KOPT-K1 (cell line): Measurements from ENCODE around the gene AGFG2.
"Not testable (repeated sequence)": the region's sequence is repeated elsewhere in the genome, so short reads cannot be mapped to it uniquely, and the experiment has no call there.

ENCODE experiments used
- H3K27ac ChIP-seq: fragments of 200-600 bp; sonication (generic); 2 replicates; pipeline ENCODE4 v1.5.1; 2016; ENCODE audit warnings: antibody characterized with exemption, mild to moderate bottlenecking, low read depth, low read length; ENCODE audit not compliant: poor library complexity, severe bottlenecking
- H3K36me3 ChIP-seq: fragments of 200-600 bp; sonication (generic); 2 replicates; pipeline ENCODE4 v1.5.1; 2017; ENCODE audit warnings: antibody characterized with exemption, mild to moderate bottlenecking, low read length, moderate library complexity; ENCODE audit not compliant: insufficient read depth
- H3K9me3 ChIP-seq: fragments of 200-600 bp; sonication (generic); 2 replicates; pipeline ENCODE4 v1.5.1; 2017; ENCODE audit warnings: antibody characterized with exemption, low read length, mild to moderate bottlenecking; ENCODE audit not compliant: insufficient read depth, poor library complexity, severe bottlenecking

AGFG2 gene, protein sequence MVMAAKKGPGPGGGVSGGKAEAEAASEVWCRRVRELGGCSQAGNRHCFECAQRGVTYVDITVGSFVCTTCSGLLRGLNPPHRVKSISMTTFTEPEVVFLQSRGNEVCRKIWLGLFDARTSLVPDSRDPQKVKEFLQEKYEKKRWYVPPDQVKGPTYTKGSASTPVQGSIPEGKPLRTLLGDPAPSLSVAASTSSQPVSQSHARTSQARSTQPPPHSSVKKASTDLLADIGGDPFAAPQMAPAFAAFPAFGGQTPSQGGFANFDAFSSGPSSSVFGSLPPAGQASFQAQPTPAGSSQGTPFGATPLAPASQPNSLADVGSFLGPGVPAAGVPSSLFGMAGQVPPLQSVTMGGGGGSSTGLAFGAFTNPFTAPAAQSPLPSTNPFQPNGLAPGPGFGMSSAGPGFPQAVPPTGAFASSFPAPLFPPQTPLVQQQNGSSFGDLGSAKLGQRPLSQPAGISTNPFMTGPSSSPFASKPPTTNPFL

GRCh38 chr7:100538654-100539435 lies at the start of gene AGFG2:
TSS of gene AGFG2 (plus strand) at chr7:100539203. CDS start at chr7:100539347, 144 bp downstream.
- no peaks in the 10 kb centered on the region for H3K9me3 ChIP-seq
- peak within 1 kb of the TSS; percentile 57 for H3K27ac ChIP-seq
- no peaks in the 10 kb centered on the region for H3K36me3 ChIP-seq

DNA sequence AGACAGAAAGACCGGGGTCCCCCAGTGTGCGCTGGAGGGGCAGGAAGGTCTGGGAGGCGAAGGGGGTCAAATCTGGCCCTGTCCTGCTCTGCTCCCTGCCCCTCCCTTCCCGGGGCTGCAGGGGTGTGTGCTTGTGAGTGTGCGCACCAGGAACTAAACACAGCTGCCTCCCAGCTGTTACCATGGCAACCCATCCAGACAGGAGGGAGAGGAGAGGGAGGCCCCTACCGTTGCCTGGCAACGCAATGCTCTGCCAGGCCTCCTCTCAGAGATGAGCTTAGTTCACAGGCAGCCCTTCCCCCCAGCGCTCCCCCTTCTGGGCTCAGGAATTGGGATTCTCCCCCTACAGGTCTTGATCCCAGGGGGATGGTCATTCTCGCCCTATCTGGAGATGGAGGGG lies 49.2 kb upstream of the AGFG2 start:
- no peaks in the 10 kb centered on the region for H3K9me3 ChIP-seq
- no peaks in the 10 kb centered on the region for H3K36me3 ChIP-seq
- H3K27ac ChIP-seq, result no peak overlapping the region

DNA sequence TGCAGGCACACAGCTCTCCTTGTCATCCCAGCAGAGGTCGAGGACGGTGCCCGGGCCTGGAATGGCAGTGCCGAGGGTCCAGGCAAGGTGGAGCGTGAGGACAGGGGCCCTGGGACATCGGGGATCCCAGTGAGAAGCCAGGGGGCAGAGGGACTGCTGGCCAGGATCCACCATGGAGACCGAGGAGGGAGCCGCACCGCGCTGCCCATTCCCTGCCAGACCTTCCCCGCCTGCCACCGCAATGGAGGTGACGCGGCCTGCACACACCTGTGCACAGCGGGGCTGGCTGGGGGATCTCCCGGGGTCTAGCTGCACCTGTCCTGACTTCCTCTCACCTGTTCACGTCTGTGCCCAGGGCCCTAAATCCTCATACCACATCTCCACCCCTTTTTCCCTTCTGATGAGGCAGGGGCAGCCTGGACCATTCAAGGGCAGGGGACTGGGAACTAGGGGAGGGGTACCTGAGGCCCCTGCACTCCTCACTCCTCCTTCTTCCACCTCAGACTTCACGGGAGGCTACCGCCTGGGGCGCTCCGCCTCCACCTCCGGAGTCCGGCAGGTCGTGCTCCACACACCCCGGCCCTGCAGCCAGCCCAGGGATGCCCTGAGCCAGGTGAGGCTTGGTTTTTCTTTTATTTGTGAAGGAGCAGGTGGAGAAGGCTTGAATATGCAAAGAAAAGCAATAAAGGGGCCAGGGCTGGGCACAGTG lies 48.4 kb upstream of the AGFG2 start:
- H3K36me3 ChIP-seq, result no peaks in the 10 kb centered on the region
- no peak overlapping the region for H3K27ac ChIP-seq
- H3K9me3 ChIP-seq, result no peaks in the 10 kb centered on the region

DNA sequence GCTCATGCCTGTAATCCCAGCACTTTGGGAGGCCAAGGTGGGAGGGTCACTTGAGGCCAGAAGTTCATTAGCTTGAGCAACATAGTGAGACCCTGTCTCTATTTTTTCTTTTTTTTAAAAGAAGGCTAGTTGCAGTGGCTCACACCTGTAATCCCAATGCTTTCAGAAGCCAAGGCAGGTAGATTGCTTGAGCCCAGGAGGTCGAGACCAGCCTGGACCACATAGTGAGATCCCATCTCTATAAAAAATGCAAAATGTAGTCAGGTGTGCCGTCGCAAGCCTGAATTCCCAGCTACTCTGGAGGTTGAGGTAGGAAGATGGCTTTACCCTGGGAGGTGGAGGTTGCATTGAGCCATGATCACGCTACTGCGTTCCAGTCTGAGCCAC lies 47.8 kb upstream of the AGFG2 start:
- Histone ChIP-seq H3K9me3 (no peaks in the 10 kb centered on the region), H3K36me3 (no peaks in the 10 kb centered on the region), H3K27ac (no peak overlapping the region)

- Histone ChIP-seq H3K27ac (no peak overlapping the region), H3K9me3 (no peaks in the 10 kb centered on the region), H3K36me3 (no peaks in the 10 kb centered on the region)
Observed at GRCh38 chr7:100492738-100493475, 46.1 kb upstream of the AGFG2 start.

GRCh38 chr7:100493476-100494264 lies 45.3 kb upstream of the AGFG2 start:
- no peaks in the 10 kb centered on the region for H3K36me3 ChIP-seq
- no peak overlapping the region for H3K27ac ChIP-seq
- H3K9me3 ChIP-seq, result no peaks in the 10 kb centered on the region

DNA sequence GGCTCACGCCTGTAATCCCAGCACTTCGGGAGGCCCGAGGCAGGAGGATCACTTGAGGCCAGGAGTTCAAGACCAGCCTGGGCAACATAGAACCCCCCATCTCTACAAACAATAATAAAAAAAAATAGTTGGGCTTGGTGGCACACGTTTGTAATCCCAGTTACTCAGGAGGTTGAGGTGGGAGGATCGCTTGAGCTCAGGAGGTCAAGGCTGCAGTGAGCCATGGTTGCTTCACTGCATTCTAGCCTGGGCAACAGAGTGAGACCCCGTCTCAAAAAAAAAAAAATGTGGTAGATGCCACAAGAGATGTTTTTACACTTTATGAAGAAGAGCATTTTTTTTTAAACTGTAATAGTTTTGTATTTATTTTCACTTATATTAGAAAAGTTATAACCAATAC lies 42.5 kb upstream of the AGFG2 start:
- no peaks in the 10 kb centered on the region for H3K36me3 ChIP-seq
- no peaks in the 10 kb centered on the region for H3K9me3 ChIP-seq

GRCh38 chr7:100500743-100501142 lies 38.3 kb upstream of the AGFG2 start:
- H3K9me3 ChIP-seq, H3K36me3 ChIP-seq, H3K27ac ChIP-seq: not testable (repeated sequence)

More for the DNA sequence above, 42.5 kb upstream of the AGFG2 start:
- H3K27ac ChIP-seq, result no peak overlapping the region

DNA sequence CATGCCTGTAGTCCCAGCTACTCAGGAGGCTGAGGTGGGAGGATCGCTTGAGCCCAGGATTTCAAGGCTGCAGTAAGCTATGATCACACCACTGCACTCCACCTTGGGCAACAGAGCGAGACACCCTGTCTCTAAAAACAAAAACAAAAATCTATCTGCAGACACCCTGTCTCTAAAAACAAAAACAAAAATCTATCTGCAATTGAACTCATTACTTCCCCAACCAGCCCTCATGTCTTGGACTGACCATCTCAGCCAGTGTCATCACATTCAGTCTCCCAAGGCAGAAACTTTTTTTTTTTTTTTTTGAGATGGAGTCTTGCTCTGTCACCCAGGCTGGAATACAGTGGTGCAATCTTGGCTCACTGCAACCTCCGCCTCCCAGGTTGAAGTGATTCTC lies 35.0 kb upstream of the AGFG2 start:
- H3K9me3 ChIP-seq, H3K36me3 ChIP-seq, H3K27ac ChIP-seq: not testable (repeated sequence)

DNA sequence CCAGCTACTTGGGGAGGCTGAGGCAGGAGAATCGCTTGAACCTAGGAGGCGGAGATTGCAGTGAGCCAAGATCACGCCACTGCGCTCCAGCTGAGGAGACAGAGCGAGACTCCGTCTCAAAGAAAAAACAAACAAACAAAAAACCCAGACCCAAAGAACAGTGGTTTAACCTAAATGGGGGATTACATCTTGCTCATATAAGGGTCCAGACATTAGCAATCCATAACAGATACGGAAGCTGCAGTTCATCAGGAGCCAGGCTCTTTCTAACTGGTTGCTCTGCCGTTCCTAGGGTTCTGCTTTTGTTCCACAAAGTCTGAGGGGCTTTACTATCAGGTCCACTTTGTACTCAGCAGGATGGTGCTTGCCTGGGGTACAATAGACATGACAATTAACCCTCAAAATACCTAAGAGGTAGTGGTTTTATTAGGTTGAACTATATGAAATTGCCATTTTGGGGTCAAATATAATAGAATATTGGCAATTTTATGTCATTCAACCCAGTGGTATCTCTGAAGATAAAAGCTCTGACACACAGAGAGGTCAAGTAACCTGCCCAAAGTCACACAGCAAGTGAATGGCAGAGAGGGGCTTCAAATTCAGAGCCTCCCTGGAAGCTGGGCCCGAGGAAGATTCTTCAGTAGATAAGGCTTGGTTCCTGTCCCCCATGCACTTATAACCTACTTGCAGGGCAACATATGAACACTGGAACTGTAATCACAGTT lies 34.0 kb upstream of the AGFG2 start:
- Histone ChIP-seq H3K36me3 (no peaks in the 10 kb centered on the region), H3K27ac (no peak overlapping the region), H3K9me3 (no peaks in the 10 kb centered on the region)

DNA sequence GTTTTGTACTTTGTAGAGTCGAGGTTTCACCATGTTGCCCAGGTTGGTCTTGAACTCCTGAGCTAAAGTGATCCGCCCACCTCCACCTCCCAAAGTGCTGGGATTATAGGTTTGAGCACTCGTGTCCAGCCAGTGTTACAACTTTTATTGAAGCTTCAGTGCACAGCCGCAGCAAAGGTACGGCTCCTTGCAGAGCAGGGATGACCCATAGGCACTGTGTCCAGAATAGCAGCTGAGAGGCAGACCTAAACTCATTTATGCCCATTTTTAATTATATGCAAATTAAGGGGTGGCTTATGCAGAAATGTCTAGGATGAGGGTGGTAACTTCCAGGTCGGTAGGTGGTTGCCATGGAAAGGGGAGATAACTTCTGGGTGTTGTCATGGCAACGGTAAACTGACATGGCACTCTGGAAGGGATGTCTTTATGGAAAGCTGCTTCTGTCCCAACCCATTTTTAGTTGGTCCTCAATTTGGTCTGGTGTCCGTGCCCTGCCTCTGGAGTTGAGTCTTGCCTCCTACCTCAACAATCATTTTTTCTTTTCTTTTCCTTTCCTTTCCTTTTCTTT lies 32.6 kb upstream of the AGFG2 start:
- no peak overlapping the region for H3K27ac ChIP-seq
- H3K9me3 ChIP-seq, result no peaks in the 10 kb centered on the region
- H3K36me3 ChIP-seq, result no peaks in the 10 kb centered on the region

DNA sequence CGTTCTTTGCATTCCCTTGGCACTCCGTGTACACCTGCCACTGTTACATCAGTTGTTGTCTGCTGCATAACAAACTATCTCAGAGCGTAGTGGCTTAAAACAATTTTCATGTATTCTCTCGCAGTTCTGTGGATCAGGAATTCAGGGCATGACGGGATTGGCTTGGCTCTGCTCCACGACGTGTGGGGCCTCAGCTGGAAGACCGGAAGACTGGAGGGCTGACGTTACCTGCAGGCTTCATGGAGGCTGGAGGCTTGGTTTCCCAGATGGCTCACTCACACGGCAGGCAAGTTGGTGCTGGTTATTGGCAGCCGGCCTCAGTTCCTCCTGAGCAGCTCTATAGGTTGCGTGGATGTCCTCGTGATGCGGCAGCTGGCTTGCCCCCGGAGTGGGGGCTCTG lies 29.8 kb upstream of the AGFG2 start:
- Histone ChIP-seq H3K9me3 (no peaks in the 10 kb centered on the region), H3K36me3 (no peaks in the 10 kb centered on the region), H3K27ac (no peak overlapping the region)

DNA sequence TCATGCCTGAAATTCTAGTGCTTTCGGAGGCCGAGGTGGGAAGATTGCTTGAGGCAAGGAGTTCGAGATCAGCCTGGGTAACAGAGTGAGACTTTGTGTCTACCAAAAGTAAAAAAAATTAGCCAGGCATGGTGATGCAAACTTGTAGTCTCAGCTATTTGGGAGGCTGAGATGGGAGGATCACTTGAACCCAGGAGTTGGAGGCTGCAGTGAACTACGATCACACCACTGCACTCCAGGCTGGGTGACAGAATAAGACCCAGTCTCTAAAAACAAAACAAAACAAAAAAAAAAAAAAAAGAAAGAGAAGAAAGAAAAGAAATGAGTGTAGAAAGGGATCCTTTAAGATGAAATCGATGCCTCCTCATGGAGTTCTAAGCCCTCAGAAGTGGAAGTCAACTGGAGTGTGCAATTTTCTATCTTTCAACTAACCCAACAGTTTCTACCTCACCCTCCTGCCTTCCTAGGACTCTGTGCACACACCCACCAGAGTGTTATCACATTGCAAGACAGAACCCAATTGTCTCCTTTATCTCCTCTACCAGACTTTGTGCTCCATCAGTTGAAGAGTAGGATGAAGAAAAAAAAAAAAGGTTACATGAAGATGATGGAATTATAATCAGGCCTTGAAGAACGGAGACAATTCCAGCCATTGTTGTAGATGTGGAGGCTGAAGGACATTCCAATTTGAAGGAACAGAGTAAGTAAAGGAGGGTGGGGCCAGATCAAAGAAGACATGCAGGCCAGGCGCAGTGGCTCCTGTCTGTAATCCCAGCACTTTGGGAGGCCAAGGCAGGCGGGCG lies 28.4 kb upstream of the AGFG2 start:
- Histone ChIP-seq H3K27ac (no peak overlapping the region), H3K36me3 (no peaks in the 10 kb centered on the region), H3K9me3 (no peaks in the 10 kb centered on the region)
